Activated CD8-positive, alpha-beta T cell treated with anti-CD3 and anti-CD28 coated beads for 36 hours (primary cell): ENCODE results near the gene CACNG1. TPM values are rescaled to one million over a fixed set of nuclear protein-coding genes. Genes with fewer than 3 reads are reported as not detected.
"Not testable (repeated sequence)": the region's sequence is repeated elsewhere in the genome, so short reads cannot be mapped to it uniquely, and the experiment has no call there.

Experiments
- ATAC-seq: fragments of 200-7000 bp; cut with Tn5 transposase; one replicate; pipeline ENCODE4 v1.10.0; 2021; ENCODE audit warnings: mild to moderate bottlenecking, moderate library complexity
- CTCF ChIA-PET: fragments of 350-600 bp; sonication (Branson Sonifier 250); formaldehyde crosslinking; loops from one replicate; lab custom pipeline; 2021; ENCODE audit warnings: antibody characterized with exemption; lab: Charles Lee
- POLR2A ChIA-PET: fragments of 350-600 bp; sonication (Branson Sonifier 250); formaldehyde crosslinking; loops from one replicate; lab custom pipeline; 2021; ENCODE audit warnings: antibody characterized with exemption; lab: Charles Lee
- DNase-seq: peaks from one replicate; pipeline ENCODE4 v3.0.0-alpha.2; 2020
- H3K27ac Mint-ChIP-seq: one replicate; pipeline ENCODE4 v1.8.0; 2021; ENCODE audit warnings: mild to moderate bottlenecking, mixed read lengths
- H3K27me3 Mint-ChIP-seq: one replicate; pipeline ENCODE4 v1.8.0; 2021; ENCODE audit warnings: mixed read lengths
- H3K36me3 Mint-ChIP-seq: one replicate; pipeline ENCODE4 v1.8.0; 2021; ENCODE audit warnings: low read depth, mixed read lengths
- H3K4me1 Mint-ChIP-seq: one replicate; pipeline ENCODE4 v1.8.0; 2021; ENCODE audit warnings: low read depth, mixed read lengths
- H3K4me3 Mint-ChIP-seq: one replicate; pipeline ENCODE4 v1.8.0; 2021; ENCODE audit warnings: mild to moderate bottlenecking, moderate library complexity, mixed read lengths
- H3K9me3 Mint-ChIP-seq: one replicate; pipeline ENCODE4 v1.8.0; 2021; ENCODE audit warnings: mixed read lengths
- intact Hi-C: fragments of 100-400 bp; cut with micrococcal nuclease; formaldehyde crosslinking; loops from one replicate; pipeline ENCODE4 v1.10.0; 2022
- total RNA-seq, 2 experiments: library from RNA; stranded (reverse); gene quantifications; one replicate each; pipeline ENCODE4 v1.2.3, GENCODE V29; 2021
- TF ChIP-seq, protein P1 (sequence below): fragments of 200-600 bp; IDR thresholded peaks from one replicate; pipeline ENCODE4 v1.8.0; 2022; ENCODE audit warnings: antibody characterized with exemption, mild to moderate bottlenecking

Gene CACNG1
- total RNA-seq, 2 experiments from 2014 or later = not detected

GRCh38 chr17:67040652-67041051, 3.7 kb upstream of the CACNG1 start:
- Mint-ChIP-seq H3K36me3 (no peaks in the 10 kb centered on the region), H3K4me3 (no peak overlapping the region), H3K9me3 (no peaks in the 10 kb centered on the region), H3K27ac (no peak overlapping the region), H3K27me3 (peaks cover 2% of the 10 kb centered on the region), H3K4me1 (peaks cover 4% of the 10 kb centered on the region)
- ATAC-seq = no peak
- DNase-seq = no peak
- TF ChIP-seq, protein P1, sequence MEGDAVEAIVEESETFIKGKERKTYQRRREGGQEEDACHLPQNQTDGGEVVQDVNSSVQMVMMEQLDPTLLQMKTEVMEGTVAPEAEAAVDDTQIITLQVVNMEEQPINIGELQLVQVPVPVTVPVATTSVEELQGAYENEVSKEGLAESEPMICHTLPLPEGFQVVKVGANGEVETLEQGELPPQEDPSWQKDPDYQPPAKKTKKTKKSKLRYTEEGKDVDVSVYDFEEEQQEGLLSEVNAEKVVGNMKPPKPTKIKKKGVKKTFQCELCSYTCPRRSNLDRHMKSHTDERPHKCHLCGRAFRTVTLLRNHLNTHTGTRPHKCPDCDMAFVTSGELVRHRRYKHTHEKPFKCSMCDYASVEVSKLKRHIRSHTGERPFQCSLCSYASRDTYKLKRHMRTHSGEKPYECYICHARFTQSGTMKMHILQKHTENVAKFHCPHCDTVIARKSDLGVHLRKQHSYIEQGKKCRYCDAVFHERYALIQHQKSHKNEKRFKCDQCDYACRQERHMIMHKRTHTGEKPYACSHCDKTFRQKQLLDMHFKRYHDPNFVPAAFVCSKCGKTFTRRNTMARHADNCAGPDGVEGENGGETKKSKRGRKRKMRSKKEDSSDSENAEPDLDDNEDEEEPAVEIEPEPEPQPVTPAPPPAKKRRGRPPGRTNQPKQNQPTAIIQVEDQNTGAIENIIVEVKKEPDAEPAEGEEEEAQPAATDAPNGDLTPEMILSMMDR = no peak
- POLR2A ChIA-PET = no interaction called here
- CTCF ChIA-PET = interaction anchor here (0.6 kb wide), 1 partner anchor 1568 kb away, joined by 4 read pairs; no protein-coding TSS in a partner anchor
- intact Hi-C loops = no loop called here

GRCh38 chr17:67041119-67041518, 3.2 kb upstream of the CACNG1 start:
- ATAC-seq, POLR2A ChIA-PET, H3K4me3 Mint-ChIP-seq, DNase-seq, H3K27me3 Mint-ChIP-seq, H3K27ac Mint-ChIP-seq, intact Hi-C loops, H3K4me1 Mint-ChIP-seq, H3K36me3 Mint-ChIP-seq, H3K9me3 Mint-ChIP-seq, CTCF ChIA-PET: not testable (repeated sequence)

DNA sequence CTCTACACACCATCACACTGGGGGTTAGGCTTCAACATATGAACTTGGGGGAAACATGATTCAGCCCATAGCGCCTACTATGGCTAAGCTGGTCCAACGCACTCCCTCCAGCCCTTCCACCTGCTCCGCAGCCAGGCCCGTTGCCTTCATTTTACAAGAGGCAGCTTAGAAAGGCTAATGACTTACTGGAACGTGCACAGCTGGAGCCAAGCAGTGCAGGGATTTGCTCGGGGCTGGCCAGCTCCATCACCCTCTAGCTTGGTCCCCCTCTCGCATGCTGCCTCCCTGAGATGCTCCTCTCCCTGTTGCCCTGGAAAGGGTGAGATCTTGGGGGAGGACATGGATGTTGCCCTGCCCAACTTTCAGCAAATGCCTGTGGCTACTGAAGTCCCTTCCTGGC, 2.8 kb upstream of the CACNG1 start:
- Mint-ChIP-seq H3K4me1 (no peaks in the 10 kb centered on the region), H3K27me3 (peaks cover 2% of the 10 kb centered on the region), H3K27ac (no peak overlapping the region), H3K36me3 (no peaks in the 10 kb centered on the region), H3K4me3 (no peak overlapping the region), H3K9me3 (no peaks in the 10 kb centered on the region)
- CTCF ChIA-PET = no interaction called here
- ATAC-seq = no peak
- TF ChIP-seq, protein P1 = no peak
- intact Hi-C loops = no loop called here
- POLR2A ChIA-PET = no interaction called here
- no peak for DNase-seq

DNA sequence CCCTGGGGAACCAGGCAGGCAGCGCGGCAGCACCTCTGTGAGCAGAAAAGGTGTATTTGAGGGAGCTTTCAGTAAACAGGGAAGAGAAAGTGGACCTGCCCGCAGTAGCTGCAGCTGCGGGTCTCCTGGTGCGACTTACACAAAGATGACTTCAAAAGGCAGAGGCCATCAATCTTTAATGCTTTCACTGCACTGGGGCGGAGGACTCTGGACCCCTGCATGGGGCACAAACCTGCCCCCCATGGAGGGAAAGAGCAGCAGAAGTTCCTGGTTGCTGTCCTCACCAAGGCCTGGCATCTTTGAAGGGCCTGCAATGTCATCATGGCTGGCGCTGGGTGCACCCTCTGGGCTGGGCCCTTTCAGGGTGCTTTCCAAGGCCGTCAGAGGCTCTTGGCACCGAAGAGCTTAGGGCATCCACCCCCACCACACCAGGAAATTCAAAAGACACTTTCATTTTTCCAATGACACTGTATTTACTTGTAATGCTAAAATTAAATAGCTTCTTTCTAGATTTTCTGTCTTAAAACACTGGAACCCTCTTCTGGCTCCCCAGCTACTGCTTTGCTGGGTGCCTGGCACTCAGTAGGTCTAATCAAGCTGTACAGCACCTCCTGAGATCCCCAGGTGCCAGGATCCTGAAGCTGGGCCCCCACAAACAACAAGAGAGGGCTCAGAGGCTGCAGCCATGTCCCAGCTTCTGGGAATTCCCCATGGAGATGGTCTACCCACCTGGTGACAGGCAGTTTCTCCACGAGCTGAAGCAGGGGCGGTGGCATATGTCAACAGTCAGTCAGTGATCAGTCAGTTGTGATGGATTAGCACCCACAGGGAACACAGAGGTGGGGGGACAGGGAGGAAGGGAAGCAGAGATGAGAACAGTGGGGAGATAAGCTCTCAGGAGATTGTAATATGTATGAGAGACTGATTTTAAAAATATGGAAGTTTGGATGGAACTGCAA, 2.1 kb upstream of the CACNG1 start:
- ATAC-seq = no peak
- H3K9me3 Mint-ChIP-seq = no peaks in the 10 kb centered on the region

GRCh38 chr17:67043283-67043682, 1.1 kb upstream of the CACNG1 start:
- Mint-ChIP-seq H3K9me3 (peaks cover under 1% of the 10 kb centered on the region), H3K36me3 (peaks cover 3% of the 10 kb centered on the region), H3K4me1 (no peaks in the 10 kb centered on the region), H3K4me3 (no peak overlapping the region), H3K27me3 (peaks cover 2% of the 10 kb centered on the region), H3K27ac (no peak overlapping the region)
- DNase-seq = no peak
- TF ChIP-seq, protein P1 = no peak
- no peak for ATAC-seq
- CTCF ChIA-PET = no interaction called here
- POLR2A ChIA-PET = interaction anchor here (1.0 kb wide), 1 partner anchor 15 kb away, joined by 3 read pairs; no protein-coding TSS in a partner anchor
- intact Hi-C loops = no loop called here

More for the DNA sequence above, 2.1 kb upstream of the CACNG1 start:
- Mint-ChIP-seq H3K4me3 (no peak overlapping the region), H3K4me1 (no peaks in the 10 kb centered on the region), H3K27me3 (peaks cover 2% of the 10 kb centered on the region), H3K36me3 (no peaks in the 10 kb centered on the region), H3K27ac (no peak overlapping the region)
- CTCF ChIA-PET = no interaction called here
- TF ChIP-seq, protein P1 = no peak
- intact Hi-C loops = no loop called here
- POLR2A ChIA-PET = interaction anchor here (0.6 to 1.0 kb wide), 2 partner anchors 16 to 58 kb away, joined by 3 read pairs; no protein-coding TSS in a partner anchor
- DNase-seq = no peak
